GM12872 (cell line): ENCODE measurements around the gene EPC2.

ENCODE experiments used
- CTCF ChIP-seq: IDR thresholded peaks from 3 replicates; pipeline ENCODE4 v1.5.1; 2011; ENCODE audit warnings: low read depth, mild to moderate bottlenecking, low read length, moderate library complexity; ENCODE audit not compliant: insufficient read depth

Gene EPC2

GRCh38 chr2:148613231-148614013 lies 31.1 kb upstream of the EPC2 start:
- TF ChIP-seq CTCF: no peak

- no peak for TF ChIP-seq CTCF
Observed at GRCh38 chr2:148614014-148614321, 30.6 kb upstream of the EPC2 start.

GRCh38 chr2:148614322-148615049 lies 30.1 kb upstream of the EPC2 start:
- TF ChIP-seq CTCF: no peak

GRCh38 chr2:148615381-148615841 lies 29.1 kb upstream of the EPC2 start:
- TF ChIP-seq CTCF: no peak

GRCh38 chr2:148616662-148617061 lies 27.9 kb upstream of the EPC2 start:
- no peak for TF ChIP-seq CTCF

GRCh38 chr2:148617219-148617618 lies 27.3 kb upstream of the EPC2 start:
- TF ChIP-seq CTCF: no peak

GRCh38 chr2:148619560-148620195 lies 24.9 kb upstream of the EPC2 start:
- TF ChIP-seq CTCF: no peak
